ENCODE results near the gene CCDC61.

DNA sequence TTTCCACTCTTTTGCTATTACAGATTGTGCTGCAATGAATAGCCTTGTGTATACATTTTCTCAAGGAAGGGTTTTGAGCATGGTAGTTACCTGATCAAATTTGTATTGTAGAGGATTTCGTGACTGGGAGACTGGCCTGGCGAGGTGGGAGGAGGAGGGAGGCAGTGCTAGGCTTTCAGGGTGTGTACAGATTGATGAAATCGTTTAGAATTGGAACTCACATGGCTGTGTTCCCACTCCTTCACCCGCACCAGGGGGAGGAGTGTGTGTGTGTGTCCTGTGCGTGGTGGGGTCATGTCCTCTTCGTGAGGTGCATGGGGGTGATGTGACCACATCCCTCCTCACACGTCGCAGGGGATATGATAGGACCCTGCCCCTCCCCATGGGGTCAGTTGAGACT, 19.3 kb downstream of the CCDC61 start:
- TF ChIP-seq, protein P1, sequence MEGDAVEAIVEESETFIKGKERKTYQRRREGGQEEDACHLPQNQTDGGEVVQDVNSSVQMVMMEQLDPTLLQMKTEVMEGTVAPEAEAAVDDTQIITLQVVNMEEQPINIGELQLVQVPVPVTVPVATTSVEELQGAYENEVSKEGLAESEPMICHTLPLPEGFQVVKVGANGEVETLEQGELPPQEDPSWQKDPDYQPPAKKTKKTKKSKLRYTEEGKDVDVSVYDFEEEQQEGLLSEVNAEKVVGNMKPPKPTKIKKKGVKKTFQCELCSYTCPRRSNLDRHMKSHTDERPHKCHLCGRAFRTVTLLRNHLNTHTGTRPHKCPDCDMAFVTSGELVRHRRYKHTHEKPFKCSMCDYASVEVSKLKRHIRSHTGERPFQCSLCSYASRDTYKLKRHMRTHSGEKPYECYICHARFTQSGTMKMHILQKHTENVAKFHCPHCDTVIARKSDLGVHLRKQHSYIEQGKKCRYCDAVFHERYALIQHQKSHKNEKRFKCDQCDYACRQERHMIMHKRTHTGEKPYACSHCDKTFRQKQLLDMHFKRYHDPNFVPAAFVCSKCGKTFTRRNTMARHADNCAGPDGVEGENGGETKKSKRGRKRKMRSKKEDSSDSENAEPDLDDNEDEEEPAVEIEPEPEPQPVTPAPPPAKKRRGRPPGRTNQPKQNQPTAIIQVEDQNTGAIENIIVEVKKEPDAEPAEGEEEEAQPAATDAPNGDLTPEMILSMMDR (IDR thresholded peaks at IDR 0.05): no peak
- no peak for TF ChIP-seq POLR2A (IDR thresholded peaks at IDR 0.05)
